Measurements from ENCODE around the gene RFX1. TPM values are rescaled to one million over a fixed set of nuclear protein-coding genes. Genes with fewer than 3 reads are reported as not detected.

RFX1 gene
- total RNA-seq, 1 experiment from 2014 or later = 25.5 TPM

- DNase-seq = no peak
- ChIA-PET CTCF (no interaction called here), POLR2A (ENCODE audit: unreplicated experiment) (interaction anchor here (0.6 kb wide), 1 partner anchor 58 kb away, joined by 3 read pairs; no protein-coding TSS in a partner anchor)
- Histone ChIP-seq H3F3A (ENCODE audit: insufficient read depth, low read depth) (peaks cover 16% of the 10 kb centered on the region; the same call in 1 of the 2 replicates), H3K79me2 (ENCODE audit: low read depth) (peaks cover 31% of the 10 kb centered on the region; the same call in 1 of the 2 replicates), H3K27me3 (ENCODE audit: insufficient read depth, low read depth) (no peaks in the 10 kb centered on the region), H3K9me2 (ENCODE audit: insufficient read depth) (no peaks in the 10 kb centered on the region), H3K4me3 (no peak overlapping the region), H3K4me2 (no peak overlapping the region), H3K36me3 (ENCODE audit: low read depth) (peaks cover 12% of the 10 kb centered on the region; the same call in 1 of the 2 replicates), H3K4me1 (replicated peaks; ENCODE audit: insufficient read depth) (peaks cover 10% of the 10 kb centered on the region; the same call in 1 of the 2 replicates), H4K20me1 (ENCODE audit: insufficient read depth) (0 out of 2 replicates have a peak, but pooled peaks cover 3% of the 10 kb centered on the region), H3K27ac (no peak overlapping the region), H2AFZ (no peak overlapping the region), H3K9me3 (ENCODE audit: insufficient read depth, low read depth) (0 out of 2 replicates have a peak, but pooled peaks cover 10% of the 10 kb centered on the region)
- TF ChIP-seq CTCF (conservative IDR thresholded peaks at IDR 0.05) = no peak
- no peak for TF ChIP-seq EZH2 (IDR thresholded peaks at IDR 0.05; ENCODE audit: low read depth)
- intact Hi-C loops (cut with micrococcal nuclease; ENCODE audit: unreplicated experiment) = no loop called here
- no TSS peak for BruUV-seq (replicated peaks)
Measured at GRCh38 chr19:13995017-13995728, 10.9 kb downstream of the RFX1 start.

GRCh38 chr19:13993590-13994300 is 12.4 kb downstream of the RFX1 start:
- Histone ChIP-seq H3K36me3 (ENCODE audit: low read depth) (no peaks in the 10 kb centered on the region), H3K4me2 (no peak overlapping the region), H3K27ac (no peak overlapping the region), H2AFZ (no peak overlapping the region), H3K4me3 (no peak overlapping the region), H4K20me1 (ENCODE audit: insufficient read depth) (peaks cover 3% of the 10 kb centered on the region; the same call in 1 of the 2 replicates), H3F3A (ENCODE audit: insufficient read depth, low read depth) (peaks cover 4% of the 10 kb centered on the region; the same call in 1 of the 2 replicates), H3K27me3 (ENCODE audit: insufficient read depth, low read depth) (no peaks in the 10 kb centered on the region), H3K9me2 (ENCODE audit: insufficient read depth) (no peaks in the 10 kb centered on the region), H3K4me1 (replicated peaks; ENCODE audit: insufficient read depth) (peaks cover 8% of the 10 kb centered on the region; the same call in 1 of the 2 replicates), H3K9me3 (ENCODE audit: insufficient read depth, low read depth) (no peaks in the 10 kb centered on the region), H3K79me2 (ENCODE audit: low read depth) (0 out of 2 replicates have a peak, but pooled peaks cover 20% of the 10 kb centered on the region)
- intact Hi-C loops (cut with micrococcal nuclease; ENCODE audit: unreplicated experiment) = no loop called here
- BruUV-seq (replicated peaks) = no TSS peak
- DNase-seq = no peak
- ChIA-PET POLR2A (ENCODE audit: unreplicated experiment) (no interaction called here), CTCF (no interaction called here)
- TF ChIP-seq EZH2 (IDR thresholded peaks at IDR 0.05; ENCODE audit: low read depth) (no peak), CTCF (conservative IDR thresholded peaks at IDR 0.05) (no peak)

DNA sequence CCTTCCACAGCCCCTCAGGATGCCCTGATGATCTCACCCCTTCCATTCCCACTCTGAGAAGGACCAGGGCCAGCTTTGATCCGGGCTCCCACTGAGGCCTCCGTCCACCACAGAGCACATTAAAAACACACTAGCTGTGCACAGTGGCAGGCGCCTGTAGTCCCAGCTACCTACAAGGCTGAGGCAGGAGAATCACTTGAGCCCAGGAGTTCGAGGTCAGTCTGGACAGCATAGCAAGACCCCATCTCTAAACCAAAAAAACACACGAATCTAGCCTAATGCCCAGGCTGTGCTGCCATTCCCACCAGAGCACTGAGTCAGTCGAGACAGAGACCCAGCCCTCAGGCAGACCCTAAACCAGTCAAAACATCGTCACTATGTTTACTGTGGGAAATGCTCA is 14.1 kb downstream of the RFX1 start:
- Histone ChIP-seq H3K4me1 (replicated peaks; ENCODE audit: insufficient read depth) (no peaks in the 10 kb centered on the region), H3K4me2 (no peak overlapping the region), H3F3A (ENCODE audit: insufficient read depth, low read depth) (peaks cover 1% of the 10 kb centered on the region; the same call in 1 of the 2 replicates), H3K27me3 (ENCODE audit: insufficient read depth, low read depth) (no peaks in the 10 kb centered on the region), H3K9me2 (ENCODE audit: insufficient read depth) (no peaks in the 10 kb centered on the region), H2AFZ (no peak overlapping the region), H3K4me3 (no peak overlapping the region), H3K36me3 (ENCODE audit: low read depth) (no peaks in the 10 kb centered on the region), H3K79me2 (ENCODE audit: low read depth) (0 out of 2 replicates have a peak, but pooled peaks cover 7% of the 10 kb centered on the region), H3K27ac (no peak overlapping the region), H3K9me3 (ENCODE audit: insufficient read depth, low read depth) (no peaks in the 10 kb centered on the region), H4K20me1 (ENCODE audit: insufficient read depth) (peaks cover 6% of the 10 kb centered on the region; the same call in 1 of the 2 replicates)
- CTCF ChIA-PET = no interaction called here
- POLR2A ChIA-PET (ENCODE audit: unreplicated experiment) = no interaction called here
- TF ChIP-seq CTCF (conservative IDR thresholded peaks at IDR 0.05) (no peak), EZH2 (IDR thresholded peaks at IDR 0.05; ENCODE audit: low read depth) (no peak)
- BruUV-seq (replicated peaks) = no TSS peak
- intact Hi-C loops (cut with micrococcal nuclease; ENCODE audit: unreplicated experiment) = no loop called here
- DNase-seq = no peak

Measured in PC-9 (cell line).